RCC 7860 (cell line): ENCODE data around the gene SNHG17.

Experiments used
- DNase-seq: peaks from one replicate; pipeline ENCODE4 v3.0.0-alpha.2; 2015; ENCODE audit warnings: low spot score
- FAIRE-seq: peaks from 2 replicates; lab custom pipeline; 2012; peaks lifted over from hg19 to GRCh38; lab: Jason Lieb, UNC

SNHG17 gene

GRCh38 chr20:38377039-38377685 is 58.0 kb downstream of the SNHG17 start:
- FAIRE-seq (no peak), DNase-seq (no peak)

- no peak for DNase-seq
- FAIRE-seq = no peak
These were observed 61.2 kb downstream of the SNHG17 start for GRCh38 chr20:38373898-38374297.

GRCh38 chr20:38373231-38373867 is 61.8 kb downstream of the SNHG17 start:
- DNase-seq (no peak), FAIRE-seq (no peak)

GRCh38 chr20:38372806-38373205 is 62.3 kb downstream of the SNHG17 start:
- DNase-seq = no peak
- no peak for FAIRE-seq
